AG04450 (cell line): ENCODE results near the gene SNRPD3. TPM values are rescaled to one million over a fixed set of nuclear protein-coding genes. Genes with fewer than 3 reads are reported as not detected.

ENCODE experiments used
- CTCF ChIA-PET: fragments of 300-600, 350-600 bp; formaldehyde crosslinking; extraction: SDS; loops from one replicate; lab custom pipeline; 2022; ENCODE audit warnings: antibody characterized with exemption, inconsistent platforms; lab: Charles Lee
- POLR2A ChIA-PET: fragments of 350-600 bp; formaldehyde crosslinking; extraction: SDS; loops from one replicate; lab custom pipeline; 2021; ENCODE audit warnings: antibody characterized with exemption, inconsistent platforms; lab: Yijun Ruan, JAX
- DNase-seq: peaks from one replicate; pipeline ENCODE4 v3.0.0-alpha.2; 2011; ENCODE audit warnings: low read depth, low spot score
- H3K27ac ChIP-seq: one replicate; pipeline ENCODE4 v1.5.1; 2012; ENCODE audit warnings: low read depth, low read length, control low read depth
- H3K27me3 ChIP-seq: one replicate; pipeline ENCODE4 v1.6.0; 2012; ENCODE audit warnings: low read length; ENCODE audit not compliant: control insufficient read depth, insufficient read depth
- H3K4me3 ChIP-seq: 2 replicates; pipeline ENCODE4 v1.5.1; 2011; ENCODE audit warnings: mild to moderate bottlenecking, low read depth, low read length, control low read depth
- H3K9me3 ChIP-seq: 2 replicates; pipeline ENCODE4 v1.5.1; 2012; ENCODE audit warnings: low read length; ENCODE audit not compliant: control insufficient read depth, insufficient read depth
- polyA plus RNA-seq: library from polyadenylated mRNA; depleted of rRNA; stranded (reverse); fragments of >200 nt; gene quantifications from 2 replicates; pipeline ENCODE4 v1.2.3, GENCODE V29; 2011
- TF ChIP-seq, protein P1 (sequence below): IDR thresholded peaks from 2 replicates; pipeline ENCODE4 v1.5.1; 2011; ENCODE audit warnings: low read depth, low read length, control low read depth, inconsistent platforms

Gene SNRPD3
- polyA plus RNA-seq, 1 experiment: 187 TPM

- Histone ChIP-seq H3K9me3 (no peaks in the 10 kb centered on the region), H3K27ac (no peak overlapping the region), H3K4me3 (no peak overlapping the region), H3K27me3 (peaks cover 7% of the 10 kb centered on the region)
- ChIA-PET POLR2A (no interaction called here), CTCF (interaction anchor here (1.1 to 1.8 kb wide), 2 partner anchors 9 to 88 kb away, joined by 4 to 8 read pairs; no protein-coding TSS in a partner anchor)
- no peak for DNase-seq
- TF ChIP-seq, protein P1, sequence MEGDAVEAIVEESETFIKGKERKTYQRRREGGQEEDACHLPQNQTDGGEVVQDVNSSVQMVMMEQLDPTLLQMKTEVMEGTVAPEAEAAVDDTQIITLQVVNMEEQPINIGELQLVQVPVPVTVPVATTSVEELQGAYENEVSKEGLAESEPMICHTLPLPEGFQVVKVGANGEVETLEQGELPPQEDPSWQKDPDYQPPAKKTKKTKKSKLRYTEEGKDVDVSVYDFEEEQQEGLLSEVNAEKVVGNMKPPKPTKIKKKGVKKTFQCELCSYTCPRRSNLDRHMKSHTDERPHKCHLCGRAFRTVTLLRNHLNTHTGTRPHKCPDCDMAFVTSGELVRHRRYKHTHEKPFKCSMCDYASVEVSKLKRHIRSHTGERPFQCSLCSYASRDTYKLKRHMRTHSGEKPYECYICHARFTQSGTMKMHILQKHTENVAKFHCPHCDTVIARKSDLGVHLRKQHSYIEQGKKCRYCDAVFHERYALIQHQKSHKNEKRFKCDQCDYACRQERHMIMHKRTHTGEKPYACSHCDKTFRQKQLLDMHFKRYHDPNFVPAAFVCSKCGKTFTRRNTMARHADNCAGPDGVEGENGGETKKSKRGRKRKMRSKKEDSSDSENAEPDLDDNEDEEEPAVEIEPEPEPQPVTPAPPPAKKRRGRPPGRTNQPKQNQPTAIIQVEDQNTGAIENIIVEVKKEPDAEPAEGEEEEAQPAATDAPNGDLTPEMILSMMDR: no peak
These were observed 43.8 kb upstream of the SNRPD3 start for GRCh38 chr22:24512043-24512442.

DNA sequence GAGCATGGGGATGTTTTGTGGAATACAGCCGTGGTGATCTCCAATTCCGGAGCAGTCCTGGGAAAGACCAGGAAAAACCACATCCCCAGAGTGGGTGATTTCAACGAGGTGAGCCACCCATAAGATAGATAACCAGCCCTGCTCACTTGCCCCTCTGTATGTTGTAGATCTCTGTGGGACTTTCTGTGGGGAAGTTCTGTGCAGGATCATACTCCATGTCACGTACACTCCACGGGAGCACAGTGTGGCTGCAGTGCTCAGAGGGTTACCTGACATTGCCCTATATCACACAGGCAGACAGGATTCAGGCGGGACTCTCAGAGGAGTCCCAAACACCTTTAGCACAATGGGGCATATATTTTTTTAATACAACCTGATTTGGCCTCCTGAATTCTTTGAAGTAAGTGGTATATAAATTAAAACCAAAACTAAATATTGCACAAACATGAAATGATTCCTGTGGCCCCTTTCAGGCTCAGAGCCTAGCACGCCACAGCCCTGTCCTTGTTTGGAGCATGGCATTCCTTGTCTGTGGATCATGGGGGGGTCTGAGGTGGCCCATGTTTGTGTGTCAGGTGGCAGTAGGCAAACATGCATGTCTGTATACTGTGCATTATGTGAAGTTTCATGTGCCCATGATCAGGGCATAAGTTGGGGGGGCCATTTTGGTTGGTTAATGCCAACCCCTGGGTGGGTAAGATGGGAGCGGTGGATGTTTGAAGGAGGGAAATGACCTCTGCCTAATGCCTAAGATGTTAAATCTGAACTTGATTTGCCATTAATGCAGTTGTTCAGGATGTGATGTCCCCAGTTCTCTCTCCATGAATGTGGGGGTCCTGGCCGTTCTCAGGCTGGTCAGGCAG is 42.2 kb upstream of the SNRPD3 start:
- TF ChIP-seq, protein P1: no peak
- no peak for DNase-seq
- H3K9me3 ChIP-seq: no peaks in the 10 kb centered on the region
- CTCF ChIA-PET: interaction anchor here (0.8 to 1.8 kb wide), 2 partner anchors 11 to 14 kb away, joined by 3 to 8 read pairs; no protein-coding TSS in a partner anchor
- POLR2A ChIA-PET: no interaction called here
- no peak overlapping the region for H3K27ac ChIP-seq
- peaks cover 10% of the 10 kb centered on the region for H3K27me3 ChIP-seq
- no peak overlapping the region for H3K4me3 ChIP-seq

DNA sequence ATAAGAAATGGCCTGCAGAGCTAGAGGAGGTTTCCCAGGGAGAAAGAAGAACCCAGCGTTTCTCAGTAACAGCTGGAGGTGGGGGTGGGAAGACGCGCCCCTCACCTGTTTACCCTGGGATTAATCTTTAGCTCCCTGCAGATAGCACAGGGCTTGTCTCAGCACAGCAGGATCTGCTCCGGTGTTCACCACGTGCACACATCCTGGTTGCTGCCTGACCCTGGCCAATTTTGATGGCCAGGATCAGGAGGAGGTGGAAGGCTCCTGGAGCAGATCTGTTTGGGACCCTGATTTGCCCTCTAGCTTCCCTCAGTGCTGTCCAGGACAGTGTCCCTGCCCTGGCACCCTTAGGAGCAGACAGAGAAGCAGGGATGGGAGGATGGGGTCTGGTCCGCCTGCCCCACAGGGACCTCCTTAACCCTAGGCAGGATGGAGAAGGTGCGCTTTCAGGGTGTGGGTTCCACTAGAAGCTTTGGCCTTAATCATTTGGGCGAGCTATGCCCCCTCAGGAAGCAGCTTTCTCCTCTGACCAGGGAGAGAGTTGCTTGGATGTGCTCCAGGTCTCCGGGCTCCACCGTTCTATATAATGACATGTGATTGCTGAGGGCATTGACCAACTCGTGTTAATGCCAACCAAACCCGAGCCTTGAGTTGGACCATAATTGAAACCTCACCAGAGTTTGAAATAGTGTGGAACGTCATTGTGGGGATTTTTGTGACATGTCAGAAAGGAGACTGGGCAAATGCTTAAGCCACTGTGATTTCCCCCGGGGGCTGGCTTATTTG is 41.4 kb upstream of the SNRPD3 start:
- H3K9me3 ChIP-seq: no peaks in the 10 kb centered on the region
- POLR2A ChIA-PET: no interaction called here
- CTCF ChIA-PET: interaction anchor here (0.8 kb wide), 1 partner anchor 13 kb away, joined by 3 read pairs; no protein-coding TSS in a partner anchor
- H3K4me3 ChIP-seq: no peak overlapping the region
- DNase-seq: no peak
- H3K27me3 ChIP-seq: peaks cover 10% of the 10 kb centered on the region
- TF ChIP-seq, protein P1: no peak
- H3K27ac ChIP-seq: no peak overlapping the region

- CTCF ChIA-PET: no interaction called here
- Histone ChIP-seq H3K27ac (no peak overlapping the region), H3K27me3 (peaks cover 10% of the 10 kb centered on the region), H3K9me3 (no peaks in the 10 kb centered on the region), H3K4me3 (no peak overlapping the region)
- POLR2A ChIA-PET: no interaction called here
- DNase-seq: no peak
- TF ChIP-seq, protein P1: no peak
These were observed 40.8 kb upstream of the SNRPD3 start for GRCh38 chr22:24515027-24515338.

DNA sequence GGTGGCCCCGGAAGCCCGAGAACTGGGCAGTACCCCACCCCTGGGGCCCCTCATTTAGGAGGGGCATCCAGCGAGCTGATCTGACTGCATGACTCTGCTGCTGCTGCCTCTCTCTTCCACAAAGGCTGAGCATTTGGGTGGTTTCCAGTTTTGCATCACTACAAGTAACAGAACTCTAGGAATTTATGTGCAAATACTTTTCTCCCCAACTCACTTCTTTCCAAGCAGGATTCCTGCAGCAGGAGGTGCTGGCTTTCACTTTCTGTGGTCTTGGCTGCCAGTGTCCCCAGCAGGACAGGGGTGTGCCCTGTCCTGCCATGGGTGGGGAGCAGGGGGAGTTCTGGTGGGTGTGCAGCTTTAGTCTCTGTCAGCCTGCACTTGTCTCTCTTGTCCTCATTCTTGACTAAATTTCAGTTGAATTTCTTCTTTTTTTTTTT is 39.5 kb upstream of the SNRPD3 start:
- H3K27me3 ChIP-seq: peaks cover 13% of the 10 kb centered on the region
- no peaks in the 10 kb centered on the region for H3K9me3 ChIP-seq
- POLR2A ChIA-PET: interaction anchor here (0.6 kb wide), 1 partner anchor 994 kb away, joined by 3 read pairs; no protein-coding TSS in a partner anchor
- peak; percentile 82 for DNase-seq
- TF ChIP-seq, protein P1: peak; percentile 31
- H3K27ac ChIP-seq: peak overlapping the region; percentile 75
- CTCF ChIA-PET: no interaction called here
- peak overlapping the region; percentile 37; the same call in 1 of the 2 replicates for H3K4me3 ChIP-seq
